GM21360 (cell line): ENCODE results near the gene DLX2.
"Not testable (repeated sequence)": the region's sequence is repeated elsewhere in the genome, so short reads cannot be mapped to it uniquely, and the experiment has no call there.

Experiments used
- ATAC-seq: cut with Tn5 transposase; IDR thresholded peaks from one replicate; pipeline ENCODE4 v1.9.1; 2021; ENCODE audit warnings: mild to moderate bottlenecking, moderate library complexity; ENCODE audit not compliant: unreplicated experiment

The DLX2 gene

GRCh38 chr2:172102391-172103359 lies at the start of gene DLX2:
TSS of gene DLX2 (minus strand) at chr2:172102900. CDS start at chr2:172102538, 362 bp downstream.
- ATAC-seq: peak; percentile 50

- no peak for ATAC-seq
Observed at GRCh38 chr2:172147944-172148650, 45.4 kb upstream of the DLX2 start.

GRCh38 chr2:172143817-172144216 lies 41.1 kb upstream of the DLX2 start:
- ATAC-seq: no peak

DNA sequence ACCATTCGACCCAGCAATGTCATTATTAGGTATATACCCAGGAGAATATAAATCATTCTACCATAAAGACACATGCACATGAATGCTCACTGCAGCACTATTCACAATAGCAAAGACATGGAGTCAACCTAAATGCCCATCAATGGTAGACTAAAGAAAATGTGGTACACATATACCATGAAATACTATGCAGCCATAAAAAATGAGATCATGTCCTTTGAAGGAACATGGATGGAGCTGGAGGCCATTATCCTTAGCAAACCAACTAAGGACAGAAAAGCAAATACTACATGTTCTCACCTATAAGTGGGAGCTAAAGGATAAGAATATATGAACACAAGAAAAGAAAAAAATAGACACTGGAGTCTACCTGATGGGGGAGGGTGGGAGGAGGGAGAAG lies 36.0 kb upstream of the DLX2 start:
- ATAC-seq: not testable (repeated sequence)

DNA sequence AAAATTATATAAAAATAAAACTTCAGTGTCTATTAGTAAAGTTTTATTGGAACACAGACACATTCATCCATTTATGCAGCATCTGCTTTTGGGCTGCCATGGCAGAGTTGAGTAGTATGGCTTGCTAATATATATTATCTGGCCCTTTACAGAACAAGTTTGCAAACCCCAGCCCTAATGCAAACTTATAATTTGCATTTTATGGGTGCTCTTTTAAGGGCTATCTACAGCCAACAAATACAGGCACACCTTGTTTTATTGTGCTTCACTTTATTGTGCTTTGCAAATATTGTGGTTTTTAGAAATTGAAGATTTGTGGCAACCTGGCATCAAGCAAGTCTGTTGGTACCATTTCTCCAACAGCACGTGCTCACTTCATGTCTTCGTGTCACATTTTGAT lies 35.2 kb upstream of the DLX2 start:
- ATAC-seq: no peak

GRCh38 chr2:172137109-172137508 lies 34.4 kb upstream of the DLX2 start:
- no peak for ATAC-seq

- ATAC-seq: no peak
Observed at GRCh38 chr2:172135446-172135845, 32.7 kb upstream of the DLX2 start.

DNA sequence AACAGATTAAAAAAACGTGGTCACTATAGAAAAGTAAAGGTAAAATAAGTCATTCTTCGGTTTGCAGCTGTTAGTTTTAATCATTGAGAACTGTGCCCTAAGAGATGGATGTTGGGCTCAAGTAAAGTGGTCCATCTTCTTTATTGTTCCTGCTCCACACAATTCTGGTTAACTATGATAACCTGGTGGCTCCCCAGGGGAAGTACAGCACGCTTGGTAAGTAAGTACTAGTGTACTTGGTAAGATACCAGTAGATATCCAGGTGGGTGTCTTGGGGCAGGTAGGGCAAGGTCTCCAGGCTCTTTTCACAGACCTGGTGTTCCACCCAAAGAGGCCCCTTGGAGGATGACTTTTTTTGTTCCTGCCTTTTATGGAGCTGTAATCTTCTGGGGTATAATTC lies 31.6 kb upstream of the DLX2 start:
- ATAC-seq: no peak

DNA sequence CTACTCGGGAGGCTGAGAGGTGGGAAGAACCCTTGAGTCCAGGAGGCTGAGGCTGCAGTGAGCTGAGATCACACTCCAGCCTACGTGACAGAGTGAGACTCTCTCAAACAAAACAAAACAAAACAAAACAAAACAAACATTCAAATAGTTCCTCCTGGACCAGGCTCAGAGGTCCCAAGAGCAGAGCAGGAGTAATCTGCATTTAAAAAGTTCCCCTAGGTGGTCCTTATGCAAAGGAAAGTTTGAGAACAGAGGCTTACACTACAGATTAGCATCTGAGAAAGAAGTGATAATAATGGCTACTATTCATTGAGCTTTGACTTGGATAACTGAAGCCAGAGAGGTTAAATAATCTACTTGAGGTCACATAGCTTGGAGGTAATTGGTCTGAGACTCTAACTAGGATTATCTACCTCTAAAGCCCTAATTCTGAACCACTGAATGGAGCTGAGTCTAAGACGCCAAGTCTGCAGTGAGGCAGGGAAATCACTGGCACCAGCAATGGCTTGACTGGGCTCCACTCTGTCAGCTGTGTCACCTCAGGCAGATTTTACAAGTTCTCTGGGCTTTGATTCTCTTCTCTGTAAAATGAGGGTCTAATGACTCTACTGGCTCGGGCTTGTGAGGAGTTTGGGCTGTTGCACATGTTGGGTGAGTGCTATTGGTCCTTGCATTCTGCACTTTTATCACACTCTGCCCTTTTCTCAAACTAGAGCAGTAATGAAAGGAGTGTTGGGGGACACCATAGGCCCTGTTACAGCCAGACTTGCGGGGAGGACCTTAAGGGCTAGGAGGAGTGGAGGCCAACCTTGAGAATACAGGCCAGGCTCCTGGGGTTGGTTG lies 29.2 kb upstream of the DLX2 start:
- no peak for ATAC-seq

GRCh38 chr2:172129404-172129803 lies 26.7 kb upstream of the DLX2 start:
- no peak for ATAC-seq

DNA sequence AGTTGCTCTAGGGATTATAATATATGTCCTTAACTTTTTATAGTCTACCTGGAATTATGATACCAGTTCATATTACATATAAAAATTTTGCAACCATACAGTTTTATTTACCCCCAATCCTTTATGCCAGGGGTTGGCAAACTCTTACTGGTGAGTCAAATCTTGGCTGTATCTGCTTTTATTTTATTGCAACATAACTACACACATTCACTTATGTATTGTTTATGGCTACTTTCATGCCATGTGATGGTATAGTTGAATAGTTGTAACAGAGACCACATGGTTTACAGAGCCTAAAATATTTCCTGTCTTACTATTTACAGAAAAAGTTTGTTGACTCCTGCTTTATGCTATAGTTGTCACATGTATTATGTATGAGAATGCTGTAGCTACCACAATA lies 25.8 kb upstream of the DLX2 start:
- no peak for ATAC-seq

- no peak for ATAC-seq
Observed at GRCh38 chr2:172120118-172120517, 17.4 kb upstream of the DLX2 start.

- ATAC-seq: no peak
Observed at GRCh38 chr2:172119089-172119488, 16.4 kb upstream of the DLX2 start.

DNA sequence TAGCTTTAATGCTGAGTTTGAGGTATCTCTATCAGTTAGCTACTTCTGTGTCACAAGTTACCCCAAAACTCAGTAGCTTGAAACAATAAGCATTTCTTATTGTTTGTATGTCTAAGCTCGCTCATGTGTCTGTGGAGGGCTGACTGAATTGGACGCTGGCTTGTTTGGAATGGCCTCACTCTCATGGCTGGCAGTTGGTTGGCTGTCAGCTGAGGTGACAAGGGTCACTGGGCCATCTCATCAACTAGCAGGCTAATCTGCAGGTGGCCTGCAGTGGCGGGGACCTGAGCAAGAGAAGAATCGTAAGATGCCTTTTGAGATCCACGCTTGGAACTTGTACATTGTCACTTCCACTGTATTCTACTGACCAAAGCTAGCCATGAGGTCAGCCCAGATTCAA lies 13.4 kb upstream of the DLX2 start:
- ATAC-seq: no peak

DNA sequence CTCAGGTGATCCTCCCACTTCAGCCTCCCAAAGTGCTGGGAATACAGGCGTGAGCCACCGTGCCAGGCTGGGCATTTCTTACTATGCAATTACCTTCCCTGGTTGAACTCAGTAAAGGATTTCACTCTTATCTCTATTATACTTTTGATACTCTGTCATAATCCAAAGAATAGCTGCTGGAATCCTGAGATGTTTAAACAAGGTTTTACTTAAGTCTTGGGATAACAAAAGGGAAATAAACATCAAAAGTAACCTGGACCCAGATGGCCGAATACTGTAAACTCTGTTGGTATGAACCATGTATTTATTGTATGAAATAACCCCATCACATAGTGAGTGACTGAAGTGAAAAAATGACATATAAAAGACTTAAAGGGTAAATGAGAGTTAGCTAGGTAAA lies 11.9 kb upstream of the DLX2 start:
- no peak for ATAC-seq

DNA sequence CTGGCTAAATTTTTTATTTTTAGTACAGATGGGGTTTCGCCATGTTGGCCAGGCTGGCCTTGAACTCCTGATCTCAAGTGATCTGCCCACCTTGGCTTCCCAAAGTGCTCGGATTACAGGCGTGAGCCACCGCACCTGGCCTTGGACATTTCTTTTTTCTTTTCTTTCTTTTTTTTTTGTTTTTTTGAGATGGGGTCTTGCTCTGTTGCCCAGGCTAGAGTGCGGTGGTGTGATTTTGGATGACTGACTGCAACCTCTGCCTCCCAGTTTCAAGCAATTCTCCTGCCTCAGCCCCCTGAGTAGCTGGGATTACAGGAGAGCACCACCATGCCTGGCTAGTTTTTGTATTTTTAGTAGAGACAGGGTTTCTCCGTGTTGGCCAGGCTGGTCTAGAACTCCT lies 11.5 kb upstream of the DLX2 start:
- not testable (repeated sequence) for ATAC-seq

- no peak for ATAC-seq
Observed at GRCh38 chr2:172113617-172114016, 10.9 kb upstream of the DLX2 start.

GRCh38 chr2:172109988-172110811 lies 7.5 kb upstream of the DLX2 start:
- no peak for ATAC-seq

DNA sequence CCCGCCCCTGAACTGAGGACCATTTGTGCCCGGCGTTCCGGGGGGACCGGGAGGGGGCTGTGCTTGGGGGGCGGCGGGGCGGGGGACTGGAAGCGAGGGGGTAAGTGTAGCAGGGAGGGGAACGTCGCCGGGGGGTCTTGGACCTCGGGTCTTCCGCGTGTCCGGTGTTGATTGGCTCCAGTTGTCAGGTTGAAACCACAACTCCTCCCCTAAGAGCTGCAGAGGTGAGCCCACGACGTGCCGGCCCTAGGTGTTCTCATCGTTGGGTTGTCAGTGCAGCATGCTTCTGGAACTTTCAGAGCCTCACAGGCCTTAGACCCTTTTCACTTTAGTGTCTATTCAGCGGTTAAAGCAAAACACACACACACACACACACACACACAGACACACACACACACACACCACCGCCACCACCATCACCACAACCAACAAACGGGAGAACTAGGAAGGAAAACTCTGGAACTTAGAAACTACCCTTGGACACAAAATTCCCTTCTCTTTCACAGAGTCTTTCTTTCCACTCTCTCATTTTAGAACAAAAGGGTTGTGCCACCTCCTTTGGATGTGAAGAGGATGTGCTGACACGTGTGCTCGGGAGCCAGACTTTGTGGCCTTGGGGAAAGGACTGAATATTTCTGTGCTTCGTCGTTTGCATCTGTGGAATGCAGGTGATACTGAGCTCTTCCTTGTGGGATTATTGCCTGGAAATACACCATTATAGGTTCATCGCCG lies 6.7 kb upstream of the DLX2 start:
- no peak for ATAC-seq

DNA sequence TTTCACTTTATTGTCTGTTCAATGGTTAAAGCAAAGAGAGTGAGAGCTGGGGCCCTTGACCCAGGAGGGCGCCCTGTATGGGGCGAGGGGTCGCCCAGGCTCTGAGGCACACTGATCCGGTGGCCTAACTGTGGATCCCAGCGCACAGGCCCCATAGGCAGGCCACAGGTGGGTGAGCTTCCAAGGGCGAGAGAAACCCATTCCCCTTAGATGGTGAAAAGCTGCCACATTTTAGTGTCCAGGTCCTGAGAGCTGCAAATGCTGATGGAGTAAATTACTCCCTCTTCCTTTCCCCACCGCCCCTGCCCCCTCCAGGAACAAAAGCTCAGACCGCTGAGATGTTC lies 5.9 kb upstream of the DLX2 start:
- no peak for ATAC-seq
